HL-60 (cell line): ENCODE results near the gene PSMC4.
A peak's percentile ranks its signal among the peaks of the same experiment; 100 is the strongest.

Experiments used
- DNase-seq, 2 experiments: peaks; one replicate each; pipeline ENCODE4 v3.0.0-alpha.2; 2010 to 2020; ENCODE audit warnings: low read depth in 1 of 2, low spot score in 1 of 2
- H3K27ac ChIP-seq: fragments of 250-450 bp; sonication (Bioruptor Pico); replicated peaks from 2 replicates; pipeline ENCODE4 v1.5.1; 2020; ENCODE audit warnings: mild to moderate bottlenecking, moderate library complexity
- H3K27me3 ChIP-seq: fragments of 250-450 bp; sonication (Bioruptor Pico); 2 replicates; pipeline ENCODE4 v1.5.1; 2021; ENCODE audit warnings: mild to moderate bottlenecking, moderate library complexity; ENCODE audit not compliant: insufficient read depth, poor library complexity, severe bottlenecking
- H3K4me3 ChIP-seq: replicated peaks from 2 replicates; pipeline ENCODE4 v1.5.1; 2011; ENCODE audit warnings: mild to moderate bottlenecking, control low read depth, low read length; ENCODE audit not compliant: insufficient read depth
- GABPA ChIP-seq: IDR thresholded peaks from 2 replicates; pipeline ENCODE4 v1.6.1; 2012; ENCODE audit warnings: low read depth
- POLR2AphosphoS5 ChIP-seq: IDR thresholded peaks from 2 replicates; pipeline ENCODE4 v1.6.1; 2012; ENCODE audit warnings: low read depth
- SPI1 ChIP-seq: IDR thresholded peaks from 2 replicates; pipeline ENCODE4 v1.6.1; 2012; ENCODE audit warnings: low read depth, mild to moderate bottlenecking, borderline replicate concordance
- TF ChIP-seq, protein P1 (sequence below): IDR thresholded peaks from one replicate; pipeline ENCODE4 v1.5.1; 2011; ENCODE audit warnings: low read length, control low read depth, inconsistent platforms; ENCODE audit not compliant: insufficient read depth
- TF ChIP-seq, protein P2 (sequence below): IDR thresholded peaks from 2 replicates; pipeline ENCODE4 v1.6.1; 2012; ENCODE audit warnings: low read depth; ENCODE audit not compliant: insufficient replicate concordance

Gene PSMC4

DNA sequence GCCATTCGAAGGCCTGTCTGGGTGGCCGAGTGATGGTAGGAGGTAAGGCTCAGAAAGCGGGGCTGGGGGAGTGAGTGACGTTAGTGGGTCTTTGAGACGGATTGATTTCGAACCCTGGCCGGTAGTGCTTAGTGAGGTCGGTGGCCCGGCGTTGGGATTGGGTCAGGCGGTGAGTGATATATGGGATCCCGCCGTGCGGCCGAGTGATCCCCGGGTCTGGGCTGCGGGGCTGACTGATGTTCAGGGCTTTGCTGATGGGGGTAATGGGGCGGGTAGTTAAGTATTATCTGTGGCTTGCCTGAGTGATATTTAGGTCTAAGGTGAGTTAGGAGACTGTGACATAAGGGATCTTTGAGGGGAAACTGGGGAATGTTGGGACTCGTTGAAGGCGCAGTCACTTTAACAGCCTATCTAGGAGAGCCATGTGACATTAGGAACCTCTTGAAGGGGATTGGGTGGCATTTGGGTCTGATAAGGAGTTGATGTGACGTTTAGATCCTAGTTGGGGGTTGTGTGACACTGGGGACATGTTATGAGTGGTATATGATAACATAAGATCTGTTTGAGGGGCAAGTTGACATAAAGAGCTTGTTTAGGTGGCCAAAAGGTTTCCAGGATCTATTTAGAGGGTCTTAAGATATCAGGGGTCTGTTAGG, 543 bp downstream of the PSMC4 start:
- Histone ChIP-seq H3K27me3 (no peaks in the 10 kb centered on the region), H3K4me3 (peak overlapping the region; percentile 80), H3K27ac (peak overlapping the region; percentile 62)
- no peak for DNase-seq
- no peak for TF ChIP-seq GABPA
- TF ChIP-seq, protein P1, sequence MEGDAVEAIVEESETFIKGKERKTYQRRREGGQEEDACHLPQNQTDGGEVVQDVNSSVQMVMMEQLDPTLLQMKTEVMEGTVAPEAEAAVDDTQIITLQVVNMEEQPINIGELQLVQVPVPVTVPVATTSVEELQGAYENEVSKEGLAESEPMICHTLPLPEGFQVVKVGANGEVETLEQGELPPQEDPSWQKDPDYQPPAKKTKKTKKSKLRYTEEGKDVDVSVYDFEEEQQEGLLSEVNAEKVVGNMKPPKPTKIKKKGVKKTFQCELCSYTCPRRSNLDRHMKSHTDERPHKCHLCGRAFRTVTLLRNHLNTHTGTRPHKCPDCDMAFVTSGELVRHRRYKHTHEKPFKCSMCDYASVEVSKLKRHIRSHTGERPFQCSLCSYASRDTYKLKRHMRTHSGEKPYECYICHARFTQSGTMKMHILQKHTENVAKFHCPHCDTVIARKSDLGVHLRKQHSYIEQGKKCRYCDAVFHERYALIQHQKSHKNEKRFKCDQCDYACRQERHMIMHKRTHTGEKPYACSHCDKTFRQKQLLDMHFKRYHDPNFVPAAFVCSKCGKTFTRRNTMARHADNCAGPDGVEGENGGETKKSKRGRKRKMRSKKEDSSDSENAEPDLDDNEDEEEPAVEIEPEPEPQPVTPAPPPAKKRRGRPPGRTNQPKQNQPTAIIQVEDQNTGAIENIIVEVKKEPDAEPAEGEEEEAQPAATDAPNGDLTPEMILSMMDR = no peak
- TF ChIP-seq, protein P2, sequence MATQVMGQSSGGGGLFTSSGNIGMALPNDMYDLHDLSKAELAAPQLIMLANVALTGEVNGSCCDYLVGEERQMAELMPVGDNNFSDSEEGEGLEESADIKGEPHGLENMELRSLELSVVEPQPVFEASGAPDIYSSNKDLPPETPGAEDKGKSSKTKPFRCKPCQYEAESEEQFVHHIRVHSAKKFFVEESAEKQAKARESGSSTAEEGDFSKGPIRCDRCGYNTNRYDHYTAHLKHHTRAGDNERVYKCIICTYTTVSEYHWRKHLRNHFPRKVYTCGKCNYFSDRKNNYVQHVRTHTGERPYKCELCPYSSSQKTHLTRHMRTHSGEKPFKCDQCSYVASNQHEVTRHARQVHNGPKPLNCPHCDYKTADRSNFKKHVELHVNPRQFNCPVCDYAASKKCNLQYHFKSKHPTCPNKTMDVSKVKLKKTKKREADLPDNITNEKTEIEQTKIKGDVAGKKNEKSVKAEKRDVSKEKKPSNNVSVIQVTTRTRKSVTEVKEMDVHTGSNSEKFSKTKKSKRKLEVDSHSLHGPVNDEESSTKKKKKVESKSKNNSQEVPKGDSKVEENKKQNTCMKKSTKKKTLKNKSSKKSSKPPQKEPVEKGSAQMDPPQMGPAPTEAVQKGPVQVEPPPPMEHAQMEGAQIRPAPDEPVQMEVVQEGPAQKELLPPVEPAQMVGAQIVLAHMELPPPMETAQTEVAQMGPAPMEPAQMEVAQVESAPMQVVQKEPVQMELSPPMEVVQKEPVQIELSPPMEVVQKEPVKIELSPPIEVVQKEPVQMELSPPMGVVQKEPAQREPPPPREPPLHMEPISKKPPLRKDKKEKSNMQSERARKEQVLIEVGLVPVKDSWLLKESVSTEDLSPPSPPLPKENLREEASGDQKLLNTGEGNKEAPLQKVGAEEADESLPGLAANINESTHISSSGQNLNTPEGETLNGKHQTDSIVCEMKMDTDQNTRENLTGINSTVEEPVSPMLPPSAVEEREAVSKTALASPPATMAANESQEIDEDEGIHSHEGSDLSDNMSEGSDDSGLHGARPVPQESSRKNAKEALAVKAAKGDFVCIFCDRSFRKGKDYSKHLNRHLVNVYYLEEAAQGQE = no peak
- no peak for TF ChIP-seq POLR2AphosphoS5
- TF ChIP-seq SPI1 = no peak

DNA sequence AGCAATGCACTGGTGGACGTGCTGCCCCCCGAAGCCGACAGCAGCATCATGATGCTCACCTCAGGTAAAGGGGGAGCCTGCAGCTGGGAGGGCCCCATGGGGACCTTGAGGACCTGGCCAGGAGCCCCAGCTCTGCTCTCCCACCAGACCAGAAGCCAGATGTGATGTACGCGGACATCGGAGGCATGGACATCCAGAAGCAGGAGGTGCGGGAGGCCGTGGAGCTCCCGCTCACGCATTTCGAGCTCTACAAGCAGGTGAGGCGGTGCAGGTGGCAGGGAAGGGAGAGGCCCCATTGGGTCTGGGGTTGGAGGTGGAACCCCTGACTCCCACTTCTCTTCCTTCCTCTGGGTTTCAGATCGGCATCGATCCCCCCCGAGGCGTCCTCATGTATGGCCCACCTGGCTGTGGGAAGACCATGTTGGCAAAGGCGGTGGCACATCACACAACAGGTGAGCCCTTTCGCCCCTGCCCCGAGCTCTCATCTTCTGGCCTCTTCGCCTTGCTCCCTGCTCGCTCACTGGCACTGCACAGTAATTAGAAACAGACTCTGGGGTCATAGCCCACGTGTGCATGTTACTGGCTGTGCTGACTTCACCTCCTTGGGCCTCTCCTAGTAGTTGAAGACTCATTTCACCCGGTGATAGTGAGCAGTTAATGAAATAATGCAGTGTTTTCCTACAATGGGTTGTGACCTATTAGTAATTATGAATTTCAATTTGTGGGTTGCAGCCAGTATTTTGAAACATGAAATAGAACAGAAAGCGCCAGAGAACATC, 3.6 kb downstream of the PSMC4 start:
- no peak for DNase-seq
- Histone ChIP-seq H3K27me3 (no peaks in the 10 kb centered on the region), H3K27ac (no peak overlapping the region), H3K4me3 (no peak overlapping the region)
- TF ChIP-seq POLR2AphosphoS5 (no peak), SPI1 (no peak), GABPA (no peak)
- TF ChIP-seq, protein P1 = no peak
- TF ChIP-seq, protein P2 = no peak

DNA sequence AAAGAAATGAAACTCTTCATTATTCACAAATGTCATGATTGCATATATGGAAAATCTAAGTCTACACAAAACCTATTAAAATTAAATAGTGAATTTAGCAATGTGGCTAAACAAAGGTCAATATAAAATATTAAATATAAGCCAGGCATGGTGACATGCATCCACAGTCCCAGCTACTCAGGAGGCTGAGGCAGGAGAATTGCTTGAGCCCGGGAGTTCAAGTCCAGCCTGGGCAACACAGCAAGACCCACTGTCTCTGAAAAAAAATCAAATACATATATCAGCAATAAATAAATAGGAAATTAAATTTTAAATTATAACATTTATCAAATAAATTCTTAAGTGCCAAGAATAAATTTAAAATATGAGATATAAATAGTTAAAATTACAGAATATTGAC, 11.9 kb downstream of the PSMC4 start:
- Histone ChIP-seq H3K27me3 (no peaks in the 10 kb centered on the region), H3K27ac (no peak overlapping the region), H3K4me3 (no peak overlapping the region)
- no peak for DNase-seq
- TF ChIP-seq GABPA (no peak), SPI1 (no peak), POLR2AphosphoS5 (no peak)
- TF ChIP-seq, protein P1 = no peak
- TF ChIP-seq, protein P2 = no peak
